Brain microvascular endothelial cell (primary cell): ENCODE data around the gene XK.

ENCODE experiments used
- DNase-seq: peaks from one replicate; pipeline ENCODE4 v3.0.0-alpha.2; 2020
- H3K27ac ChIP-seq: fragments of 250-450 bp; sonication (Bioruptor Pico); 2 replicates; pipeline ENCODE4 v1.5.1; 2020; ENCODE audit warnings: mild to moderate bottlenecking, moderate library complexity
- H3K27me3 ChIP-seq: fragments of 250-450 bp; sonication (Bioruptor Pico); replicated peaks from 2 replicates; pipeline ENCODE4 v1.5.1; 2020; ENCODE audit warnings: mild to moderate bottlenecking
- H3K36me3 ChIP-seq: fragments of 250-450 bp; sonication (Bioruptor Pico); replicated peaks from 2 replicates; pipeline ENCODE4 v1.5.1; 2020; ENCODE audit warnings: mild to moderate bottlenecking
- H3K4me3 ChIP-seq: 2 replicates; pipeline ENCODE4 v1.5.1; 2011; ENCODE audit warnings: low read depth, mild to moderate bottlenecking, control low read depth, low read length, moderate library complexity
- CTCF ChIP-seq: IDR thresholded peaks from 2 replicates; pipeline ENCODE4 v1.5.1; 2011; ENCODE audit warnings: low read depth, mild to moderate bottlenecking, moderate library complexity, low read length, control low read depth, inconsistent platforms; ENCODE audit errors: missing control alignments
- in situ Hi-C: cut with HindIII; loops from 2 replicates; pipeline ENCODE4 v1.10.0; 2017; ENCODE audit warnings: low sequenced_read_pairs, low pct_ligation_motif_present

The XK gene

GRCh38 chrX:37776283-37776986 is 90.8 kb downstream of the XK start:
- H3K36me3 ChIP-seq = no peaks in the 10 kb centered on the region
- H3K4me3 ChIP-seq = no peak overlapping the region
- no peaks in the 10 kb centered on the region for H3K27me3 ChIP-seq
- no peak overlapping the region for H3K27ac ChIP-seq
- no peak for TF ChIP-seq CTCF
- DNase-seq = no peak
- in situ Hi-C loops = no loop called here

GRCh38 chrX:37776987-37777325 is 91.4 kb downstream of the XK start:
- in situ Hi-C loops = no loop called here
- DNase-seq = no peak
- no peak for TF ChIP-seq CTCF
- Histone ChIP-seq H3K4me3 (no peak overlapping the region), H3K36me3 (no peaks in the 10 kb centered on the region), H3K27ac (no peak overlapping the region), H3K27me3 (no peaks in the 10 kb centered on the region)

- in situ Hi-C loops = no loop called here
- no peak for DNase-seq
- no peak within 1 kb of the TSS for H3K4me3 ChIP-seq
- no peaks in the 10 kb centered on the region for H3K36me3 ChIP-seq
- no peak within 1 kb of the TSS for H3K27ac ChIP-seq
- no peaks in the 10 kb centered on the region for H3K27me3 ChIP-seq
- no peak for TF ChIP-seq CTCF
Measured at GRCh38 chrX:37779857-37780256, 94.3 kb downstream of the XK start, which contains the start of gene CYBB. CYBB (plus strand) TSS chrX:37780059; CDS start chrX:37780078, 19 bp downstream.

- H3K4me3 ChIP-seq = no peak overlapping the region
- no peak for TF ChIP-seq CTCF
- DNase-seq = no peak
Measured at GRCh38 chrX:37781081-37781480, 95.5 kb downstream of the XK start.

More at GRCh38 chrX:37781081-37781480, 95.5 kb downstream of the XK start:
- in situ Hi-C loops = no loop called here
- Histone ChIP-seq H3K27ac (no peak overlapping the region), H3K27me3 (no peaks in the 10 kb centered on the region), H3K36me3 (no peaks in the 10 kb centered on the region)
